DMS79 (cell line): ENCODE data around the gene GRAPL.
"Not testable (repeated sequence)": the region's sequence is repeated elsewhere in the genome, so short reads cannot be mapped to it uniquely, and the experiment has no call there.

Experiments used
- DNase-seq: peaks from one replicate; lab custom pipeline; 2025; lab: John Stamatoyannopoulos, UW

The GRAPL gene

GRCh38 chr17:19136605-19137004 is 9.2 kb downstream of the GRAPL start:
- DNase-seq, result not testable (repeated sequence)

GRCh38 chr17:19137959-19138358 is 10.6 kb downstream of the GRAPL start:
- not testable (repeated sequence) for DNase-seq

DNA sequence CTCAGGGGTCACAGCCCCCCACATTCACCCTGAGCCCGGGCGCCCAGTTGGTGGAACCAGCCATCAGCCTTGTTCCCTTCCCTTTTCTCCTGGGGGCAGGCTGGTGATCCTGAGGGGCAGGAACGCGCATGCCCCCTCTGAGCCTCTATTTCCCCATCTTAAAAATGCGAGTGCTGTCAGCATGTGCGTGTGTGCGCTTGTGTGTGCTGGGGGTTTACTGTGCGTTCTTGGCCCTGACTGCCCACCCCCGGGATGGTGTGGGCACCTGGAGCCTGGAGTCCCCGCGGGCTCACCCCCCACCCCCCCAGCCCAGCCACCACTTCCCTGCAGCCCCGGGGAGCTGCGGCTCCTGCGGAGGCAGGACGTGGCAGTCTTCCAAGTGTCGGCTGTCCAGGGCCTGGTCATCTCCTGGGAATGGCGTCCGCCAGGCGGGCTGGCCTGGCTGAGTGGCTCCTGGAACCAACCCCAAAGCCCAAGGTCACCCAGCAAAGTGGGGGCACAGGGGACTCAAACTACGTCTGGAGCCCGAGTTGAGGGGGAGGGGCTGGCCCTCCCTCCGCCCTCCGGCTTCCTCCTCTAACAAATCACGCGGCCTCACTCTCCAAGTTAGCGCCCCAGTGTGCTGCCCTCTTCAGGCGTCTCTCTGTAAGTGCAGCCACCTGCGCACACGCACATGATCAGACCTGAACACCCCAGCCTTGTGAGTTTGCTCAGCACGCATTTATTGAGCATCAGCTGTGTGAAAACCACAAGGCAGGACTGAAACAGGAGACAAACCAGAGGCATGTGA is 14.2 kb downstream of the GRAPL start:
- not testable (repeated sequence) for DNase-seq

DNA sequence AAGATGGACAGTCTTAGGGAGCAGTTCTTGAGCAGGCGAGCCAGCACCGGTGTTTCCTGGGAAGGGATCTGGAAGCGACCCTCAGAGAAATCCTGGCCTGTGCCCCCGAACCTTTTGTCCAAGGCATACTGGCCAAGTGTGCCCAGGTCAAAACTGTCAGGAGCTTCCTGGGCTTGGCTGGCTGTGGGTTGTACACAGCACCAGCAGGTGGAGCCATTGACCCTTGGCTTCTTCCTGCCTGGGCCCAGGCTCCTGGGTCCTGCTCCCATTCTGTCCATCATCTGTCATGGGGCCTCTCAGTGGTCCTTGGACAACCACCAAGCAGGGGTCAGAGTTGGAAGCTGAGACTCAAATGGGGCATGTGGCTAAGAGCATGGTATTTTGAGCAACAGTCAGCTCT is 15.0 kb downstream of the GRAPL start:
- not testable (repeated sequence) for DNase-seq

- not testable (repeated sequence) for DNase-seq
Observed at GRCh38 chr17:19143097-19143777, 15.8 kb downstream of the GRAPL start.

DNA sequence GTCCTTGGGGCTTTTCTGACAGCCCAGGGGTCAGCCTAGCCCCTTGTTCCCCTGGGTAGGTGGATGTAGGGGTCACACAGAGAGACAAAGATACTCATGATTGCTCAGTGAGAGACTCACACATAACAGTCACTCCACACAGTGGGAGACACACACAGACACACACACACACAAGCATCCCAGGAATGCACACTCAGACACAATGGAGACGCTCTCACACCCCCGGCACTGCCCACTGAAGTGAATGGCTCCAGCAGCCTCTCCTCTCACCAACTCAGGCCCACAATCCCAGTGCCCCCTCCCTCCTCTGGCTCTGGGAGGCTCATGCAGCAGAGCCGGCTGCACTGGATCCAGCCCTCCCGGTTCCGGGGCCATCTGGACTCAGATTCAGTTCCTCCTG is 17.0 kb downstream of the GRAPL start:
- DNase-seq, result not testable (repeated sequence)

- not testable (repeated sequence) for DNase-seq
Observed at GRCh38 chr17:19145471-19145870, 18.1 kb downstream of the GRAPL start.

DNA sequence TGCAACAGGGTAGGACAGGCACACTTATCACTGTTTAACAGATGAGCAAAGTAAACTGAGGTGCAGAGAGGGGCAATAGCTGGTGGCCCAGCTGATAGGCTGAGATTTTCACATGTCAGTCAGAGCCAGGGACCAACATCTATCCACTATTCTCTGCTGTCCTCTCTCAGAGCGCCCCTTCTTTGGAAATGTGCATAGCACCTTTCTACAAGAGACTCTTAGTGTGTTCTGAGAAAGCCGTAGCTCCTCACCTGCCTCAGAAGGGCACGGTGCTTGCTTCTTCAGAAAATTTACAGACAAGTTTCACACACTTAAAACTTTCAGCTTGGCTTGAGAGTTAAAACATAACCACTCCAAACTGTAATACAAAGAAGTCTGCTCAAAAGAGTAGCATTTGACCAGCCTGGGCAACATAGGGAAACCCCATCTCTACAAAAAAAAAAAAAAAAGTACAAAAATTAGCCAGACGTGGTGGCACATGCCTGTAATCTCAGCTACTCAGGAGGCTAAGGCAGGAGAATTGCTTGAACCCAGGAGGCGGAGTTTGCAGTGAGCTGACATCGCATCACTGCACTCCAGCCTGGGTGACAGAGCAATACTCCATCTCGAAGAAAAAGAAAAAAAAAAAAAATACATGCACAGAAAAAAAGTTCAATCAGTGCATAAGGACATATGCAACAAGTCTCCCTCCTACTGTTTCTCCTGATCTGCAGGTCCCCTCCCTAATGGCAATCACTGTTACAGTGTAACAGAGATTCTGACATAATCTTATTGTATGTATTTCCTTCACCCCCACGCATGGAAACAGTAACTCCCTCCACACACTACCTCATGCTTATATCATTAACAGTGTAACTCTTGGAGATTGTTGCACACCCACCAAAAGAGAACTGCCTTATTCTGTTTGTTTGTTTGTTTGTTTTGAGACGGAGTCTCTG is 23.6 kb downstream of the GRAPL start:
- not testable (repeated sequence) for DNase-seq

- not testable (repeated sequence) for DNase-seq
Observed at GRCh38 chr17:19157628-19158027, 30.2 kb downstream of the GRAPL start.

DNA sequence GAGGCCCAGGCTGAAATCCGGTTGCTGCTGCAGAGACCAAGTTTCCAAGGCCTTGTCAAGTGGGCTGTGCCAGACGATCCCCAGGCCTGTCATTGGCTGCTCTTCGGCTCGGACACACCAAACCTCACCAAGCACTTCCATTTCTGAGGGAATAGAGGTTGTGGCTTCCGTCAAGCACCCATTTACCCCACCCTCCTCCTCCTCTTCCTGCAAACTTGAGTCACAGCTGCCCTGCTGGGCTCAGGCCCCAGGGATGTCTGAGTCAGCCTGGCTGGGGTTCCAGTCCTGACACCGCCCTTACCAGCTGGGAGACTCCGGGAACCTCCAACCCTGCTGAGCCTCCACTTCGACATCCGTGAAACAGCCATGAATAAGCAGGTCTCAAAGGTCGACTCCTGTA is 31.1 kb downstream of the GRAPL start:
- not testable (repeated sequence) for DNase-seq

GRCh38 chr17:19158938-19159337 is 31.5 kb downstream of the GRAPL start:
- DNase-seq, result not testable (repeated sequence)

GRCh38 chr17:19161308-19162107 is 34.1 kb downstream of the GRAPL start:
- DNase-seq, result not testable (repeated sequence)

DNA sequence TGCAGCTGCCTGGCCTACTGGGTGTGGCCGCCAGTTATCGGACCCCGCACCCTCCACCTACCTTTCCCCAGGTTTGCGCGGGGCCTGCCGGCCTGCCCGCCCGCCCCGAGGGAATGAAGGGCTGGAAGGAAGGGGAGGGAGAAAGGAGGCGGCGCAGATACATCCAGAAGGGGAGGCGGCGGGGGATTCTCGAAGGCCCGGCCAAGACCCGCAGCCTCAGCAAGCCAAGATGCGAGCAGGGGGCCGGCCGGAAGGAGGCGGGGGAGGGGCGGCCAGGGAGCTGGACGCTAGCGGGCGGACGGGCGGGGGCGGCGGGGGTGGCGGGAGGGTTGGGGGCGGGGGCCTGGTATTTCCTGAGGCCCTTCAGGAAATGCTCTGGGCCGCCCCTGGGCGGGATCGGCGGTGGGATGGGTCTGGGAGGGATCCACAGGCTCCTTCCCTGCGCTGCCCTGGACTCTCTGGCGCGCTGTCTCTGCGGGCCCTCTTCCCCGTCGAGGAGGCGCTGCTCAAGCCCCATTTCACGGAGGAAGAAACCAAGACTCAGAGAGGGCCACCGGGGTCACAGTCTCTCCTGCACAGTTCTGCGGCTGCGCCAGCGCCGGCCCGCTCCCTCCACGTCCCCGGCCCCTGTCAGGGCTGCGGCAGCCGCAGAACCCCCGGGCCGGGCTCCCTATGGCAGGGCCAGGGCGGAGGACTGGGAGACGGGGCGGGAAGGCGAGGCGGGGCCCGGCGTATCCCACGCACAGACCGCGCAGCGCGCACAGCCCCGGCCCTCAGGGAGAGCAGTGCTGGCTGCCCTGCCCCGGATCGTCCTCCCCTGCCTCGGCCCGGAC is 35.2 kb downstream of the GRAPL start:
- DNase-seq, result not testable (repeated sequence)

DNA sequence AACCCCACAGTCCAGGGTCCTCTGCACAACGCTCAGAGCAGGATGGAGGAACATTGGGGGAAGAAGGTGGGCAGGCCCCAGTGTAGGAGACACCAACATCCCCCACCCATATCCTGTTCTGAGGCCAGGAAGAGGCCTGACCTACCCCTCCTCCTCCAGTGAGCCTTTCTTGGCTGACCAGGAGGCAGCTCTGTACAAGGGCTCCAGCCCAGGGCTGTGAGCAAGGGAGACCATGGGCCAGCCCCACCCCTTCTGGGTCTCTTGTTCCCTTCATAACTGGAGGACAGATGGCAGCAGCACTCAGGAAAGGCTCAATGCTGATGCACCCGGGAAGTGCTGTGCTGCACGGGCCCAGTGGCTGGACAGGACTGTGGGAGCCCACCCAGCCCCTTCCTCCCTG is 47.0 kb downstream of the GRAPL start:
- not testable (repeated sequence) for DNase-seq

GRCh38 chr17:19175410-19175809 is 48.0 kb downstream of the GRAPL start:
- DNase-seq, result not testable (repeated sequence)

- DNase-seq, result not testable (repeated sequence)
Observed at GRCh38 chr17:19181040-19181875, 53.9 kb downstream of the GRAPL start.

DNA sequence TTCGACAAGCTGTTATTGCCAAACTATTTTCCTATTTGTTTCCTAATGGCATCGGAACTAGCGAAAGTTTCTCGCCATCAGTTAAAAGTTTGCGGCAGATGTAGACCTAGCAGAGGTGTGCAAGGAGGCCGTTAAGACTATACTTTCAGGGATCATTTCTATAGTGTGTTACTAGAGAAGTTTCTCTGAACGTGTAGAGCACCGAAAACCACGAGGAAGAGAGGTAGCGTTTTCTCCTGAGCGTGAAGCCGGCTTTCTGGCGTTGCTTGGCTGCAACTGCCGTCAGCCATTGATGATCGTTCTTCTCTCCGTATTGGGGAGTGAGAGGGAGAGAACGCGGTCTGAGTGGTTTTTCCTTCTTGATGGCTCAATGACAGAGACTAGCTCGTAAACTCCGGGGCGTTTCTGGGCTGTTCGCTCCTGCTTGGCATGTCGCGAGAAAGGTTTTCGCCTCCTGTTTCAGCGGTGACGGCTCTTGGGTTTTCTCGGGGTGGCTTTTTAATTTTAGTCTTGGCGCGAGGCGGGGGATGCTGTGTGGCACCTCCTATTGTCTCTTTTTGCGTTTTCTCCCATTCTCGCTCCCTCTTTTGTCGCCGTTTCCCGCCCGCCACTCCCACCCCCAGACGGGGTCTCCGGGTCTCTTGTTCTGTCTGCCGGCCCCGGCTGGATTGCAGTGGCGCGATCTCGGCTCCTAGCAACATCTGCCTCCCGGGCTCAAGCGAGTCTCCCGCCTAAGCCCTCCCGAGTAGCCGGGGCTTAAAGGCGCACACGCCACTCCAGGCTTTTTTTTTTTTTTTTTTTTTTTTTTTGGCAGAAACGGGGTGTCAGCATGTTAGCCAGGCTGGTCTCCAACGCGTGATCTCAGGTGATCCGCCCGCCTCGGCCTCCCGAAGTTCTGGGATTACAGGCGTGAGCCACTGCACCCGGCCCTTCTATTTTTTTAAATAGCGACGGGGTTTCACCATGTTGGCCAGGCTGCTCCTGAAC is 60.8 kb downstream of the GRAPL start:
- not testable (repeated sequence) for DNase-seq
